ENCODE results near the gene PSMB2. TPM values are rescaled to one million over a fixed set of nuclear protein-coding genes. Genes with fewer than 3 reads are reported as not detected.

PSMB2 gene
- total RNA-seq, 1 experiment from 2014 or later, result 86.0 TPM

GRCh38 chr1:35683012-35683411 lies 41.7 kb upstream of the PSMB2 start:
- H2BK5ac ChIP-seq (ENCODE audit: insufficient read length, low read length), result no peak overlapping the region
- 100% methylated on average over 1 of the region's 5 CpGs for WGBS (ENCODE audit: extremely low coverage, insufficient read length, low lambda C conversion rate)
- no peaks in the 10 kb centered on the region; a peak in 1 of 7 replicates for H3K36me3 Mint-ChIP-seq (ENCODE audit: insufficient read depth in 1 of 3, low read depth in 3 of 3)
- no peak overlapping the region for H3K56ac ChIP-seq (ENCODE audit: insufficient read length, low read depth, low read length)
- no peaks in the 10 kb centered on the region for H3K9me3 Mint-ChIP-seq
- no peak overlapping the region for H3K27ac ChIP-seq (ENCODE audit: insufficient read length, low read depth, low read length)
- no peak overlapping the region for H2BK15ac ChIP-seq (ENCODE audit: low read depth, low read length)
- no peaks in the 10 kb centered on the region for H3K79me1 ChIP-seq (ENCODE audit: insufficient read depth, low read depth, low read length, poor library complexity, severe bottlenecking)
- H3T11ph ChIP-seq (ENCODE audit: low read length), result no peak overlapping the region
- H3K27me3 ChIP-seq (ENCODE audit: insufficient read depth, low read length), result no peaks in the 10 kb centered on the region
- no peak overlapping the region for H4K8ac ChIP-seq (replicated peaks; ENCODE audit: insufficient read length, low read depth, low read length)
- no peak overlapping the region for H3K18ac ChIP-seq (ENCODE audit: insufficient read length, low read depth, low read length)
- no peak overlapping the region for H3K9ac ChIP-seq (ENCODE audit: extremely low read depth, insufficient read length, low read length)
- no peak overlapping the region for H3K4me2 ChIP-seq (ENCODE audit: insufficient read depth, insufficient read length, low read length)
- no peak overlapping the region for H2BK120ac ChIP-seq (ENCODE audit: low read depth, low read length, poor library complexity, severe bottlenecking)
- H3K27me3 Mint-ChIP-seq (ENCODE audit: low read depth), result peaks cover 27% of the 10 kb centered on the region
- no peak overlapping the region for H2AFZ ChIP-seq (ENCODE audit: low read length)
- H3K9me3 ChIP-seq (ENCODE audit: control insufficient read depth, low read depth, low read length), result no peaks in the 10 kb centered on the region
- no peak for TF ChIP-seq CTCF (conservative IDR thresholded peaks at IDR 0.05)
- no peak overlapping the region for H4K5ac ChIP-seq (ENCODE audit: insufficient read length, low read depth, low read length)
- H3K23me2 ChIP-seq (ENCODE audit: insufficient read length, low read depth, low read length, poor library complexity, severe bottlenecking), result no peaks in the 10 kb centered on the region
- H3K4ac ChIP-seq (ENCODE audit: low read depth, low read length), result no peak overlapping the region
- H3K4me1 ChIP-seq (ENCODE audit: insufficient read depth, low read length), result no peaks in the 10 kb centered on the region
- no peak overlapping the region for H2AK5ac ChIP-seq (ENCODE audit: insufficient read length, low read length)
- no peak overlapping the region for H3K14ac ChIP-seq (ENCODE audit: insufficient read depth, low read length)
- no peak overlapping the region for H2BK20ac ChIP-seq (ENCODE audit: low read depth, low read length, poor library complexity, severe bottlenecking)
- no peak overlapping the region for H4K91ac ChIP-seq (ENCODE audit: insufficient read length, low read depth, low read length)
- H3K23ac ChIP-seq (ENCODE audit: insufficient read length, low read depth, low read length), result no peak overlapping the region
- H3K27ac Mint-ChIP-seq, result no peak overlapping the region; a peak in 1 of 7 replicates
- peaks cover 0 to 4% of the 10 kb centered on the region in 2 experiments; a peak in 2 of 4 replicates for H3K4me1 Mint-ChIP-seq
- H4K20me1 ChIP-seq (ENCODE audit: control insufficient read depth, insufficient read depth, insufficient read length), result no peaks in the 10 kb centered on the region
- H3K79me2 ChIP-seq (ENCODE audit: insufficient read depth, low read length), result no peaks in the 10 kb centered on the region
- H3K4me3 Mint-ChIP-seq, result no peak overlapping the region; a peak in 1 of 5 replicates
- H2BK12ac ChIP-seq (ENCODE audit: insufficient read length, low read depth, low read length), result no peak overlapping the region
- DNase-seq, result no peak

Data from H9 (cell line).